Small intestine (tissue), 7 donors: ENCODE measurements around the gene POGZ. TPM values are rescaled to one million over a fixed set of nuclear protein-coding genes. Genes with fewer than 3 reads are reported as not detected.

Experiments
- DNase-seq, 2 donors: peaks; one replicate each; pipeline versions ENCODE4 v3.0.0 to v3.0.0-alpha.2; 2013
- FAIRE-seq: peaks from 2 replicates; lab custom pipeline; 2012; peaks lifted over from hg19 to GRCh38; lab: Jason Lieb, UNC
- H3K27ac ChIP-seq, 3 donors: one replicate each; pipeline ENCODE4 v1.5.1; 2013; ENCODE audit warnings: low read length in 2 of 3, mild to moderate bottlenecking in 2 of 3, control low read depth in 1 of 3, inconsistent platforms in 1 of 3, low read depth in 1 of 3, moderate library complexity in 1 of 3
- H3K27me3 ChIP-seq, 3 donors: one replicate each; pipeline ENCODE4 v1.6.1; 2013; ENCODE audit warnings: low read length in 3 of 3, inconsistent platforms in 1 of 3; ENCODE audit not compliant: control insufficient read depth in 3 of 3, insufficient read depth in 3 of 3
- H3K36me3 ChIP-seq, 3 donors: one replicate each; pipeline ENCODE4 v1.6.1; 2013; ENCODE audit warnings: low read length in 3 of 3, inconsistent platforms in 1 of 3, low read depth in 1 of 3, mild to moderate bottlenecking in 1 of 3, moderate library complexity in 1 of 3; ENCODE audit not compliant: control insufficient read depth in 3 of 3, insufficient read depth in 2 of 3
- H3K4me1 ChIP-seq, 3 donors: one replicate each; pipeline ENCODE4 v1.6.1; 2013; ENCODE audit warnings: low read length in 2 of 3, inconsistent platforms in 1 of 3, low read depth in 1 of 3, mild to moderate bottlenecking in 1 of 3, moderate library complexity in 1 of 3; ENCODE audit not compliant: control insufficient read depth in 3 of 3, insufficient read depth in 2 of 3
- H3K4me3 ChIP-seq, 3 donors: one replicate each; pipeline ENCODE4 v1.5.1; 2013; ENCODE audit warnings: low read length in 3 of 3, control low read depth in 1 of 3, inconsistent platforms in 1 of 3, low read depth in 1 of 3, mild to moderate bottlenecking in 1 of 3, moderate library complexity in 1 of 3
- H3K9me3 ChIP-seq, 2 donors: one replicate each; pipeline ENCODE4 v1.6.1; 2013; ENCODE audit warnings: low read depth in 1 of 2, low read length in 1 of 2; ENCODE audit not compliant: control insufficient read depth in 2 of 2, insufficient read depth in 1 of 2
- WGBS, 3 donors: extraction: QIAGEN DNeasy Blood & Tissue Kit; methylation state at CpG; one replicate each; pipeline ENCODE4 v1.1.7; 2013; 5-methylcytosine and 5-hydroxymethylcytosine counted together
- polyA plus RNA-seq, 4 donors: library from polyadenylated mRNA; stranded (reverse) in 3 of 4; unstranded in 1 of 4; fragments of 200-250 nt in 3 of 4; fragments of 120-200 nt in 1 of 4; gene quantifications; one replicate each; pipeline versions ENCODE4 v1.2.1 to v1.2.3, GENCODE V29; 2013
- donor health status: healthy with polysubstance abuse.
- donor health status: control.
- donor health status: control.
- donor health status: Bipolar disorder and iron deficiency.
- donor health status: healthy.

The POGZ gene
- polyA plus RNA-seq, 4 donors: 11.1 to 77.1 (median 16.0) TPM

- Histone ChIP-seq H3K4me1 (peaks cover 9 to 35% (median 11%) of the 10 kb centered on the region in 3 donors), H3K27me3 (no peaks in the 10 kb centered on the region), H3K9me3 (no peaks in the 10 kb centered on the region), H3K36me3 (peaks cover 2 to 33% (median 3%) of the 10 kb centered on the region in 3 donors), H3K4me3 (peak overlapping the region; percentile 50 to 69 (median 63)), H3K27ac (peak overlapping the region; percentile 81 to 89 (median 81))
- WGBS, 3 donors: 5 to 25% (median 15%) methylated on average over 9 of the region's 9 CpGs
- FAIRE-seq (no peak), DNase-seq (peak; percentile 60 to 76)
Observed at GRCh38 chr1:151371370-151372057, 87.8 kb downstream of the POGZ start.

- H3K36me3 ChIP-seq: peaks cover 2 to 44% (median 3%) of the 10 kb centered on the region in 3 donors
- H3K9me3 ChIP-seq: no peaks in the 10 kb centered on the region
- 35 to 53% (median 52%) methylated on average over 6 of the region's 6 CpGs for WGBS, 3 donors
- peak overlapping the region; percentile 2 to 30 (median 15) for H3K27ac ChIP-seq
- no peaks in the 10 kb centered on the region for H3K27me3 ChIP-seq
- H3K4me3 ChIP-seq: peak overlapping the region; percentile 1 to 28 (median 16)
- FAIRE-seq (no peak), DNase-seq (peak in 1 of 2 donors; percentile 35)
- H3K4me1 ChIP-seq: peaks cover 9 to 35% (median 11%) of the 10 kb centered on the region in 3 donors
Observed at GRCh38 chr1:151370211-151370911, 88.9 kb downstream of the POGZ start.

GRCh38 chr1:151369621-151370048 is 89.7 kb downstream of the POGZ start:
- Histone ChIP-seq H3K36me3 (peaks cover 3 to 52% (median 8%) of the 10 kb centered on the region in 3 donors), H3K4me1 (peaks cover 9 to 35% (median 11%) of the 10 kb centered on the region in 3 donors), H3K9me3 (no peaks in the 10 kb centered on the region), H3K27me3 (no peaks in the 10 kb centered on the region), H3K4me3 (no peak overlapping the region), H3K27ac (no peak overlapping the region)
- DNase-seq (no peak), FAIRE-seq (no peak)
- 61 to 81% (median 74%) methylated on average over 15 of the region's 15 CpGs for WGBS, 3 donors

GRCh38 chr1:151369302-151369610 is 90.0 kb downstream of the POGZ start:
- no peak overlapping the region for H3K27ac ChIP-seq
- H3K36me3 ChIP-seq: peaks cover 3 to 55% (median 9%) of the 10 kb centered on the region in 3 donors
- H3K4me3 ChIP-seq: no peak overlapping the region
- H3K9me3 ChIP-seq: no peaks in the 10 kb centered on the region
- no peaks in the 10 kb centered on the region for H3K27me3 ChIP-seq
- peaks cover 9 to 35% (median 11%) of the 10 kb centered on the region in 3 donors for H3K4me1 ChIP-seq
- no peak for FAIRE-seq
- 53 to 85% (median 66%) methylated on average over 7 of the region's 7 CpGs for WGBS, 3 donors
- DNase-seq: no peak

- H3K36me3 ChIP-seq: peaks cover 3 to 59% (median 9%) of the 10 kb centered on the region in 3 donors
- DNase-seq (peak in 1 of 2 donors; percentile 60), FAIRE-seq (no peak)
- peaks cover 9 to 35% (median 11%) of the 10 kb centered on the region in 3 donors for H3K4me1 ChIP-seq
- no peak overlapping the region for H3K4me3 ChIP-seq
- WGBS, 3 donors: 31 to 82% (median 54%) methylated on average over 20 of the region's 20 CpGs
- no peak overlapping the region for H3K27ac ChIP-seq
- H3K27me3 ChIP-seq: no peaks in the 10 kb centered on the region
- H3K9me3 ChIP-seq: peaks cover 0 to under 1% of the 10 kb centered on the region in 2 donors
Observed at GRCh38 chr1:151368393-151369301, 90.6 kb downstream of the POGZ start.

- no peak overlapping the region for H3K27ac ChIP-seq
- peaks cover 3 to 64% (median 9%) of the 10 kb centered on the region in 3 donors for H3K36me3 ChIP-seq
- DNase-seq (no peak), FAIRE-seq (no peak)
- H3K9me3 ChIP-seq: peaks cover 0 to 8% of the 10 kb centered on the region in 2 donors
- H3K4me3 ChIP-seq: no peak overlapping the region
- peaks cover 8 to 35% (median 9%) of the 10 kb centered on the region in 3 donors for H3K4me1 ChIP-seq
- 80 to 84% (median 83%) methylated on average over 8 of the region's 8 CpGs for WGBS, 3 donors
- no peaks in the 10 kb centered on the region for H3K27me3 ChIP-seq
Observed at GRCh38 chr1:151367658-151368392, 91.5 kb downstream of the POGZ start.

- H3K9me3 ChIP-seq: peaks cover 0 to 16% of the 10 kb centered on the region in 2 donors
- FAIRE-seq: no peak
- no peak overlapping the region for H3K27ac ChIP-seq
- DNase-seq: no peak
- H3K4me1 ChIP-seq: peaks cover under 1 to 10% (median 3%) of the 10 kb centered on the region in 3 donors
- peaks cover 3 to 66% (median 9%) of the 10 kb centered on the region in 3 donors for H3K36me3 ChIP-seq
- H3K27me3 ChIP-seq: no peaks in the 10 kb centered on the region
- H3K4me3 ChIP-seq: no peak overlapping the region
- 93 to 97% (median 93%) methylated on average over 4 of the region's 4 CpGs for WGBS, 3 donors
Observed at GRCh38 chr1:151364996-151365395, 94.3 kb downstream of the POGZ start.
